K562 treated with DMSO at 1 percent for 48 hours (cell line): ENCODE results near the gene ABHD16B. TPM values are rescaled to one million over a fixed set of nuclear protein-coding genes. Genes with fewer than 3 reads are reported as not detected.

Experiments used
- total RNA-seq: library from RNA; unstranded; fragments of 300-600 nt; gene quantifications from 2 replicates; pipeline ENCODE4 v1.2.3, GENCODE V29; 2022; ENCODE audit warnings: low replicate concordance; ENCODE audit errors: extremely low read depth

The ABHD16B gene
- total RNA-seq = not detected in 2 replicates

GRCh38 chr20:63861365-63861934 lies at the start of gene ABHD16B:
Gene ABHD16B, plus strand, starts transcription at chr20:63861498. Its CDS starts 43 bp downstream, at chr20:63861541.

GRCh38 chr20:63830841-63831588 lies 30.3 kb upstream of the ABHD16B start, which contains the start of gene ZBTB46:
Gene ZBTB46, minus strand, starts transcription at chr20:63831264. Its CDS starts 40,507 bp downstream, at chr20:63790757.

GRCh38 chr20:63864978-63865640 lies 3.8 kb downstream of the ABHD16B start, which contains the start of gene TPD52L2:
Gene TPD52L2, plus strand, starts transcription at chr20:63865270. Its CDS starts 96 bp downstream, at chr20:63865366.

GRCh38 chr20:63894358-63895201 lies 33.3 kb downstream of the ABHD16B start, which contains the start of gene DNAJC5:
Gene DNAJC5, plus strand, starts transcription at chr20:63895126. Its CDS starts 33,220 bp downstream, at chr20:63928346.

Other genes with a start within 250 kb of the ABHD16B start
- not detected in 2 replicates for gene GMEB2, start 234.4 kb upstream of the ABHD16B start, total RNA-seq
- gene STMN3, start 208.1 kb upstream of the ABHD16B start, total RNA-seq = not detected in 2 replicates
- not detected in 2 replicates for gene RTEL1, start 203.2 kb upstream of the ABHD16B start, total RNA-seq
- gene TNFRSF6B, start 164.8 kb upstream of the ABHD16B start, total RNA-seq = not detected in 2 replicates
- gene ARFRP1, start 153.5 kb upstream of the ABHD16B start, total RNA-seq = not detected in 2 replicates
- not detected in 2 replicates for gene ZGPAT, start 153.5 kb upstream of the ABHD16B start, total RNA-seq
- gene LIME1, start 124.8 kb upstream of the ABHD16B start, total RNA-seq = not detected in 2 replicates
- not detected in 2 replicates for gene SLC2A4RG, start 121.7 kb upstream of the ABHD16B start, total RNA-seq
- gene ZBTB46, start 30.2 kb upstream of the ABHD16B start, total RNA-seq = not detected in 2 replicates
- gene TPD52L2, start 3.8 kb downstream of the ABHD16B start, total RNA-seq = not detected in 2 replicates
- not detected in 2 replicates for gene DNAJC5, start 33.6 kb downstream of the ABHD16B start, total RNA-seq
- not detected in 2 replicates for gene UCKL1, start 94.9 kb downstream of the ABHD16B start, total RNA-seq
- gene ZNF512B, start 108.4 kb downstream of the ABHD16B start, total RNA-seq = not detected in 2 replicates
- gene SAMD10, start 118.1 kb downstream of the ABHD16B start, total RNA-seq = not detected in 2 replicates
- not detected in 2 replicates for gene PRPF6, start 119.6 kb downstream of the ABHD16B start, total RNA-seq
- not detected in 2 replicates for gene C20orf204, start 174.7 kb downstream of the ABHD16B start, total RNA-seq
- gene SOX18, start 188.1 kb downstream of the ABHD16B start, total RNA-seq = not detected in 2 replicates
- not detected in 2 replicates for gene TCEA2, start 201.7 kb downstream of the ABHD16B start, total RNA-seq
- gene RGS19, start 218.0 kb downstream of the ABHD16B start, total RNA-seq = not detected in 2 replicates
- not detected in 2 replicates for gene OPRL1, start 218.6 kb downstream of the ABHD16B start, total RNA-seq
- not detected in 2 replicates for gene LKAAEAR1, start 222.9 kb downstream of the ABHD16B start, total RNA-seq
- not detected in 2 replicates for gene NPBWR2, start 246.1 kb downstream of the ABHD16B start, total RNA-seq